ENCODE results near the gene CERS1. TPM values are rescaled to one million over a fixed set of nuclear protein-coding genes. Genes with fewer than 3 reads are reported as not detected.

CERS1 gene
- total and polyA plus RNA-seq, 8 donors = 0.20 to 4.0 (median 3.4) TPM

- no peak overlapping the region for H3K27ac ChIP-seq
- peaks cover 13 to 94% of the 10 kb centered on the region in 2 donors for H3K4me1 ChIP-seq
- no peaks in the 10 kb centered on the region for H3K9me3 ChIP-seq
- DNase-seq = no peak
- ATAC-seq = no peak
- no peak overlapping the region for H3K4me3 ChIP-seq
- intact Hi-C loops (cut with DNase I) = loop anchor here in 1 of 2 donors (10.0 kb wide), 1 partner anchor 387 kb away; no protein-coding TSS in a partner anchor
- TF ChIP-seq, protein P1, sequence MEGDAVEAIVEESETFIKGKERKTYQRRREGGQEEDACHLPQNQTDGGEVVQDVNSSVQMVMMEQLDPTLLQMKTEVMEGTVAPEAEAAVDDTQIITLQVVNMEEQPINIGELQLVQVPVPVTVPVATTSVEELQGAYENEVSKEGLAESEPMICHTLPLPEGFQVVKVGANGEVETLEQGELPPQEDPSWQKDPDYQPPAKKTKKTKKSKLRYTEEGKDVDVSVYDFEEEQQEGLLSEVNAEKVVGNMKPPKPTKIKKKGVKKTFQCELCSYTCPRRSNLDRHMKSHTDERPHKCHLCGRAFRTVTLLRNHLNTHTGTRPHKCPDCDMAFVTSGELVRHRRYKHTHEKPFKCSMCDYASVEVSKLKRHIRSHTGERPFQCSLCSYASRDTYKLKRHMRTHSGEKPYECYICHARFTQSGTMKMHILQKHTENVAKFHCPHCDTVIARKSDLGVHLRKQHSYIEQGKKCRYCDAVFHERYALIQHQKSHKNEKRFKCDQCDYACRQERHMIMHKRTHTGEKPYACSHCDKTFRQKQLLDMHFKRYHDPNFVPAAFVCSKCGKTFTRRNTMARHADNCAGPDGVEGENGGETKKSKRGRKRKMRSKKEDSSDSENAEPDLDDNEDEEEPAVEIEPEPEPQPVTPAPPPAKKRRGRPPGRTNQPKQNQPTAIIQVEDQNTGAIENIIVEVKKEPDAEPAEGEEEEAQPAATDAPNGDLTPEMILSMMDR (IDR thresholded peaks at IDR 0.05) = no peak
- no peaks in the 10 kb centered on the region for H3K27me3 ChIP-seq
- peaks cover 0 to 24% of the 10 kb centered on the region in 2 donors for H3K36me3 ChIP-seq
These were observed 54.6 kb downstream of the CERS1 start for GRCh38 chr19:18841400-18841799.

GRCh38 chr19:18840288-18841267 is 55.4 kb downstream of the CERS1 start:
- Histone ChIP-seq H3K36me3 (peaks cover 0 to 20% of the 10 kb centered on the region in 2 donors), H3K9me3 (no peaks in the 10 kb centered on the region), H3K27ac (no peak overlapping the region), H3K27me3 (no peaks in the 10 kb centered on the region), H3K4me3 (no peak overlapping the region), H3K4me1 (peaks cover 21 to 94% of the 10 kb centered on the region in 2 donors)
- intact Hi-C loops (cut with DNase I) = loop anchor here in 1 of 2 donors (10.0 kb wide), 1 partner anchor 386 kb away; no protein-coding TSS in a partner anchor
- ATAC-seq = no peak
- no peak for DNase-seq
- TF ChIP-seq, protein P1 (IDR thresholded peaks at IDR 0.05) = no peak

GRCh38 chr19:18839465-18840287 is 56.3 kb downstream of the CERS1 start:
- H3K4me1 ChIP-seq = peaks cover 24 to 95% of the 10 kb centered on the region in 2 donors
- intact Hi-C loops (cut with DNase I) = loop anchor here in 1 of 2 donors (10.0 kb wide), 1 partner anchor 385 kb away; no protein-coding TSS in a partner anchor
- H3K27me3 ChIP-seq = no peaks in the 10 kb centered on the region
- ATAC-seq (peak; percentile 72), DNase-seq (peak in 1 of 4 donors; percentile 54)
- peaks cover 0 to 26% of the 10 kb centered on the region in 2 donors for H3K36me3 ChIP-seq
- no peaks in the 10 kb centered on the region for H3K9me3 ChIP-seq
- no peak overlapping the region for H3K4me3 ChIP-seq
- TF ChIP-seq, protein P1 (IDR thresholded peaks at IDR 0.05) = no peak
- H3K27ac ChIP-seq = no peak overlapping the region

GRCh38 chr19:18834644-18834984 is 61.3 kb downstream of the CERS1 start:
- peaks cover 0 to 22% of the 10 kb centered on the region in 2 donors for H3K36me3 ChIP-seq
- H3K4me1 ChIP-seq = peaks cover 29 to 73% of the 10 kb centered on the region in 2 donors
- no peaks in the 10 kb centered on the region for H3K27me3 ChIP-seq
- H3K9me3 ChIP-seq = no peaks in the 10 kb centered on the region
- no peak for DNase-seq
- TF ChIP-seq, protein P1 (IDR thresholded peaks at IDR 0.05) = no peak
- H3K4me3 ChIP-seq = peak overlapping the region in 1 of 2 donors; percentile 93
- intact Hi-C loops (cut with DNase I) = no loop called here
- H3K27ac ChIP-seq = no peak overlapping the region
- no peak for ATAC-seq
